ENCODE results near the gene ATG10. TPM values are rescaled to one million over a fixed set of nuclear protein-coding genes. Genes with fewer than 3 reads are reported as not detected.

The ATG10 gene
- total and polyA plus RNA-seq, 2 of the 8 experiments (the other 6 are each of a cell fraction or from before 2014, with no cell fraction given), result 3.7 to 8.8 TPM

GRCh38 chr5:82010696-82011095 is 38.9 kb downstream of the ATG10 start:
- Histone ChIP-seq H3K79me1 (ENCODE audit: low read depth, low read length) (no peaks in the 10 kb centered on the region), H3K27ac (ENCODE audit: low read depth, low read length) (no peak overlapping the region), H4K91ac (replicated peaks; ENCODE audit: insufficient read length, low read length) (no peak overlapping the region), H2AK5ac (ENCODE audit: low read depth, low read length) (no peak overlapping the region), H3K23ac (ENCODE audit: insufficient read length) (no peak overlapping the region), H3K36me3 (ENCODE audit: control insufficient read depth in 2 of 4, insufficient read depth in 4 of 4, low read length in 3 of 4) (no peaks in the 10 kb centered on the region), H3K4me1 (replicated peaks in 1 of 4; ENCODE audit: control insufficient read depth in 3 of 4, insufficient read depth in 4 of 4, low read length in 3 of 4) (no peaks in the 10 kb centered on the region; a peak in 1 of 7 replicates), H3K14ac (ENCODE audit: insufficient read length) (no peak overlapping the region), H3K79me2 (ENCODE audit: control insufficient read depth in 1 of 2, insufficient read depth in 2 of 2, low read length in 2 of 2) (no peaks in the 10 kb centered on the region), H3K27me3 (replicated peaks in 1 of 4; ENCODE audit: control insufficient read depth in 3 of 4, extremely low read depth in 1 of 4, insufficient read depth in 3 of 4, low read length in 3 of 4) (no peaks in the 10 kb centered on the region), H3K9ac (replicated peaks in 1 of 4; ENCODE audit: extremely low read depth in 1 of 4, low read depth in 3 of 4, low read length in 3 of 4) (no peak overlapping the region), H4K5ac (ENCODE audit: insufficient read length, low read depth, low read length) (no peak overlapping the region), H3K9me3 (ENCODE audit: insufficient read depth in 2 of 2, low read depth in 1 of 2, low read length in 1 of 2) (no peaks in the 10 kb centered on the region), H2BK120ac (replicated peaks; ENCODE audit: low read depth, low read length) (no peak overlapping the region), H4K8ac (ENCODE audit: extremely low read depth, insufficient read depth, low read length) (no peak overlapping the region), H3K4ac (replicated peaks; ENCODE audit: insufficient read length, low read depth, low read length) (no peak overlapping the region), H3K23me2 (ENCODE audit: low read depth, low read length) (no peaks in the 10 kb centered on the region), H2BK12ac (ENCODE audit: low read depth, low read length) (no peak overlapping the region), H3K56ac (replicated peaks; ENCODE audit: insufficient read length, low read depth, low read length) (no peak overlapping the region), H2AFZ (ENCODE audit: low read length) (no peak overlapping the region), H3K4me3 (ENCODE audit: extremely low read depth in 1 of 4, insufficient read depth in 2 of 4, low read depth in 3 of 4, low read length in 4 of 4) (no peak overlapping the region), H2BK15ac (ENCODE audit: low read length) (no peak overlapping the region), H3K18ac (ENCODE audit: extremely low read depth, low read length) (no peak overlapping the region), H2BK5ac (ENCODE audit: low read depth, low read length) (no peak overlapping the region), H4K20me1 (replicated peaks in 1 of 2; ENCODE audit: control insufficient read depth in 1 of 2, insufficient read depth in 2 of 2, low read length in 2 of 2) (no peaks in the 10 kb centered on the region), H3K4me2 (ENCODE audit: insufficient read depth in 1 of 2, low read depth in 2 of 2, low read length in 2 of 2) (no peak overlapping the region), H2BK20ac (ENCODE audit: low read length) (no peak overlapping the region)
- 96% methylated on average over 2 of the region's 2 CpGs; no CpG with 5 or more reads in 1 of the 2 experiments for WGBS, 2 experiments (ENCODE audit: extremely low coverage in 1 of 2, insufficient coverage in 1 of 2, insufficient read length in 1 of 2, insufficient replicate concordance in 2 of 2, low coverage in 1 of 2, low lambda C conversion rate in 2 of 2, missing lambda C conversion rate in 1 of 2)
- no peak for DNase-seq (ENCODE audit: low read depth in 1 of 2, low spot score in 2 of 2)
- POLR2A ChIA-PET (ENCODE audit: partially characterized antibody), result no interaction called here
- FAIRE-seq, result no peak
- CTCF ChIA-PET (ENCODE audit: partially characterized antibody), result no interaction called here
- TF ChIP-seq TAF7 (optimal IDR thresholded peaks at IDR 0.05; ENCODE audit: borderline replicate concordance, low read depth, low read length), result no peak

Measured in H1 (cell line).